ENCODE data around the gene RSL1D1. TPM values are rescaled to one million over a fixed set of nuclear protein-coding genes. Genes with fewer than 3 reads are reported as not detected.
"Not testable (repeated sequence)": the region's sequence is repeated elsewhere in the genome, so short reads cannot be mapped to it uniquely, and the experiment has no call there.

The RSL1D1 gene
- total RNA-seq, 1 donor from 2014 or later = 86.9 TPM

DNA sequence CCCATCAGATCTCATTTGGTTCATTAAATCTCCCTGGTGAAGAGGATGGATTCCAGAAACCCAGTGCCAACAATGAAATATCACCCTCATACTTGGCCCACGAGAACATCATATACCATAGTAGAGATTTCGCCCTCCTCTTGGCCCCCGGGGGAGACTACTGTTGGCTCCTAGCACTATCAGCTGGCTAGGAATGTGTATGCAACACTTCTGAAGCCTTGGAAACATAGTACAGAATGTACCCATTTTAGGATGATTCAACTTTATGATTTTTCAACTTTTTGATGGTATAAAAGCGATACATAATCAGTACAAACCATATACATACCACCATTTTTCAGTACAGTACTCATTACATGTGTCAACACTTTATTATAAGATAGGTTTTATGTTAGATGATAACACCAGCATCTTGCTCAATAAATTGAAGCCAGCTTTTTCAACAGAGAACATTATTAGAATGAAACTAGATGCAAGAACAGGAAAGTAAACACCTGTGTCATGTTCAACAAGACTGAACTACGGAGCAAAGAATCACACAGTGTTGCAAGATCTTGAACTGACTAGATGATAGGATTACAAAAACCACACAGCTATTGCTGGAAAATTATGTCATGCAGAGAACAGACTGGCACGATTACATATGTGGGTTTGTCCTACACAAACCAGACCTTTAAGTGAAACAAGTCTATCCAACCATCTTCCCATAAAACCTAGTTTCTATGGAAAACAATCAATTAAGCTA is 17.2 kb downstream of the RSL1D1 start:
- no peak for DNase-seq (ENCODE audit: low spot score)
- Mint-ChIP-seq H3K27me3 (ENCODE audit: unreplicated experiment) (peaks cover 4% of the 10 kb centered on the region), H3K27ac (ENCODE audit: unreplicated experiment) (no peak overlapping the region), H3K9me3 (ENCODE audit: unreplicated experiment) (no peaks in the 10 kb centered on the region), H3K4me1 (ENCODE audit: unreplicated experiment) (no peaks in the 10 kb centered on the region), H3K36me3 (ENCODE audit: low read depth, unreplicated experiment) (peaks cover 8% of the 10 kb centered on the region), H3K4me3 (ENCODE audit: unreplicated experiment) (no peak overlapping the region)
- TF ChIP-seq, protein P1, sequence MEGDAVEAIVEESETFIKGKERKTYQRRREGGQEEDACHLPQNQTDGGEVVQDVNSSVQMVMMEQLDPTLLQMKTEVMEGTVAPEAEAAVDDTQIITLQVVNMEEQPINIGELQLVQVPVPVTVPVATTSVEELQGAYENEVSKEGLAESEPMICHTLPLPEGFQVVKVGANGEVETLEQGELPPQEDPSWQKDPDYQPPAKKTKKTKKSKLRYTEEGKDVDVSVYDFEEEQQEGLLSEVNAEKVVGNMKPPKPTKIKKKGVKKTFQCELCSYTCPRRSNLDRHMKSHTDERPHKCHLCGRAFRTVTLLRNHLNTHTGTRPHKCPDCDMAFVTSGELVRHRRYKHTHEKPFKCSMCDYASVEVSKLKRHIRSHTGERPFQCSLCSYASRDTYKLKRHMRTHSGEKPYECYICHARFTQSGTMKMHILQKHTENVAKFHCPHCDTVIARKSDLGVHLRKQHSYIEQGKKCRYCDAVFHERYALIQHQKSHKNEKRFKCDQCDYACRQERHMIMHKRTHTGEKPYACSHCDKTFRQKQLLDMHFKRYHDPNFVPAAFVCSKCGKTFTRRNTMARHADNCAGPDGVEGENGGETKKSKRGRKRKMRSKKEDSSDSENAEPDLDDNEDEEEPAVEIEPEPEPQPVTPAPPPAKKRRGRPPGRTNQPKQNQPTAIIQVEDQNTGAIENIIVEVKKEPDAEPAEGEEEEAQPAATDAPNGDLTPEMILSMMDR (IDR thresholded peaks at IDR 0.05; ENCODE audit: unreplicated experiment) = no peak

DNA sequence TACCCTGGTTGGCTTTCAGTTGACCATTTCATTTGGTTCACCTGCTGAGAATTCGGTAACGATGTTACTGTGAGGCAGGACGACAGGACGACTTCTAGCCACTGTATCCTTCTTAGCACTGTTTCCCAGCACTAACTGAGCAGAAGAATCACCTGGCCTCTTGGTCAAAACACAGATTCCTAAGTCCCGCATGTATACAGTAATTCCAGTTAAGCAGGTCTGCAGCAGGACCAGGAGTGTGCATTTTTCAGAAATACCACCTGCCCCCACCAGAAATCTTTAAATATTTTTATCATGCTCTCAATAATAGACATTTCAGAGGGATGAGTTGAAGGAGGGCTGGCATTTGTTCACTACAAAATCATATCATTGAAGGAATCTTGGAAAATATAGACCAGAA is 22.6 kb downstream of the RSL1D1 start:
- Mint-ChIP-seq H3K27me3 (ENCODE audit: unreplicated experiment) (peaks cover 4% of the 10 kb centered on the region), H3K9me3 (ENCODE audit: unreplicated experiment) (no peaks in the 10 kb centered on the region), H3K27ac (ENCODE audit: unreplicated experiment) (no peak overlapping the region), H3K4me1 (ENCODE audit: unreplicated experiment) (no peaks in the 10 kb centered on the region), H3K36me3 (ENCODE audit: low read depth, unreplicated experiment) (no peaks in the 10 kb centered on the region), H3K4me3 (ENCODE audit: unreplicated experiment) (no peak overlapping the region)
- DNase-seq (ENCODE audit: low spot score) = no peak
- TF ChIP-seq, protein P1 (IDR thresholded peaks at IDR 0.05; ENCODE audit: unreplicated experiment) = no peak

DNA sequence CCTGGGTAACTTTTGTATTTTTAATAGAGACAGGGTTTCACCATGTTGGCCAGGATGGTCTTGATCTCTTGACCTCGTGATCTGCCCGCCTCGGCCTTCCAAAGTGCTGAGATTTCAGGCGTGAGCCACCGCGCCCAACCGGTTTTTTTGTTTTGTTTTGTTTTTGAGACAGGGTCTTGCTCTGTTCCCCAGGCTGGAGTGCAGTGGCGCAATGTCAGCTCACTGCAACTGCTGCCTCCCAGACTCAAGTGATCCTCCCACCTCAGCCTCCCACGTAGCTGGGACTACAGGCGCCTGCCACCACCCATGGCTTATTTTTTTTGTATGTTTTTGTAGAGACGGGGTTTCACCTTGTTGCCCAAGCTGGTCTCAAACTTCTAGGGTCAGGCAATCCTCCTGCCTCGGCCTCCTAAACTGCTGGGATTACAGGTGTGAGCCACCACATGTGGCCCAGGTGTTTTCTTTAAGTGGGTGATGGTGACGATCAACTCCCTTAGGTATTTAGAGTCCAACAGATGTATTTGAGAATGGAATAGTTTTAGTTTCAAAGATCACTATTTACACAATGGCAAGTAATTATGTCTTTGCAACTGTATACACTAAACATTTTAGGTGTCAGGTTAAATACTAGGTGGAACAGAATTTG is 25.7 kb downstream of the RSL1D1 start:
- DNase-seq (ENCODE audit: low spot score); H3K27me3 Mint-ChIP-seq (ENCODE audit: unreplicated experiment); H3K27ac Mint-ChIP-seq (ENCODE audit: unreplicated experiment); H3K9me3 Mint-ChIP-seq (ENCODE audit: unreplicated experiment); H3K36me3 Mint-ChIP-seq (ENCODE audit: low read depth, unreplicated experiment); H3K4me3 Mint-ChIP-seq (ENCODE audit: unreplicated experiment); H3K4me1 Mint-ChIP-seq (ENCODE audit: unreplicated experiment): not testable (repeated sequence)

DNA sequence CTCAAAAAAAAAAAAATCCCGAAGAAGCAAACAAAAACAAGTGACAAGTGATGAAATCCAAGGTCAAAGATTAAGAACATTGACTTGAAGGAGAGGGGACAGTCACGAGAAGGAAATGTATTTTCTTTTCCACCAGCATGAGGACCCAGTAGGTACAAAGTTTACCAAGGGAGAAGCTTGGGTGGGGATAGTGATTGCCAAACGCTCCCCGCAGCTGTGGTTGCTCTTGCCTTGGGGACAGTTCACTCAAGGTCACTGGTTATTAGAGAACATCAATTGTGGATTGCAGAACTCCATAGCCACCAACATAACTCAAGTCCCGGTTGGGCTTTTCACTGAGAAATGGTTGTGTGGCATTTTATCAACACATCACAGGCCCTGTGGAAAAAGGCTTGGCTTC is 27.0 kb downstream of the RSL1D1 start:
- TF ChIP-seq, protein P1 (IDR thresholded peaks at IDR 0.05; ENCODE audit: unreplicated experiment) = no peak
- DNase-seq (ENCODE audit: low spot score) = no peak
- Mint-ChIP-seq H3K4me3 (ENCODE audit: unreplicated experiment) (no peak overlapping the region), H3K27ac (ENCODE audit: unreplicated experiment) (no peak overlapping the region), H3K9me3 (ENCODE audit: unreplicated experiment) (no peaks in the 10 kb centered on the region), H3K4me1 (ENCODE audit: unreplicated experiment) (no peaks in the 10 kb centered on the region), H3K27me3 (ENCODE audit: unreplicated experiment) (no peaks in the 10 kb centered on the region), H3K36me3 (ENCODE audit: low read depth, unreplicated experiment) (no peaks in the 10 kb centered on the region)

DNA sequence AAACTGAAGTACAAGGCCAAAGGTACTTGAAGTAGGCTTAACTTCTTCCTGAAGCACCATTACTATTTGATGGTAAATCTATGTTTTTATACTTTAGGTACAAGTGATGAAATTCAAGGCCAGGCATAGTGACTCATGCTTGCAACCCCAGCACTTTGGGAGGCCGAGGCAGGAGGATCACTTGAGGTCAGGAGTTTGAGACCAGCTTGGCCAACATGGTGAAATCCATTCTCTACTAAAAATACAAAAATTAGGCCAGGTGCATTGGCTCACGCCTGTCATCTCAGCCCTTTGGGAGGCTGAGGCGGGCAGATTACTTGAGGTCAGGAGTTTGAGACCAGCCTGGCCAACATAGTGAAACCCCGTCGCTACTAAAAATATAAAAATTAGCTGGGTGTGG is 27.7 kb downstream of the RSL1D1 start:
- H3K4me3 Mint-ChIP-seq (ENCODE audit: unreplicated experiment) = not testable (repeated sequence)

DNA sequence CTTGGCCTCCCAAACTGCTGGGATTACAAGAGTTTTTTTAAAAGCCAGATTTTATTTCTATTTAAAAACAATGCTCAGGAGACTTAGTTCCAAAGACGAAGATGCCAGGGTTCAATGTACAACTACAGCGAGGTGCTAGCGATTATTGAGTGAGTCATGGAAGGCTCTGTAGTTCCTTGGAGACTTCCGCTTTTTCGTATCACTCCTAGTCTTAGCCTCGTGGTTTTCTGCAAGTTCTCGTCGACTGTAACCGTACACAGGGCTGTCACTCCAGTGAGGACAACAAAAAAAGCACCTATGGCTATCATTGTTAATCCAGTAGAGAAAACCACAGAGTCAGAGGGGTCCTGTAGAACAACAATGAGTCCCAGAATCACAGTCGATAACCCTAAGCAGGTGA is 31.5 kb downstream of the RSL1D1 start:
- no peak for DNase-seq (ENCODE audit: low spot score)
- Mint-ChIP-seq H3K36me3 (ENCODE audit: low read depth, unreplicated experiment) (no peaks in the 10 kb centered on the region), H3K27me3 (ENCODE audit: unreplicated experiment) (no peaks in the 10 kb centered on the region), H3K27ac (ENCODE audit: unreplicated experiment) (no peak overlapping the region), H3K9me3 (ENCODE audit: unreplicated experiment) (no peaks in the 10 kb centered on the region), H3K4me1 (ENCODE audit: unreplicated experiment) (no peaks in the 10 kb centered on the region), H3K4me3 (ENCODE audit: unreplicated experiment) (no peak overlapping the region)
- TF ChIP-seq, protein P1 (IDR thresholded peaks at IDR 0.05; ENCODE audit: unreplicated experiment) = no peak

More for the DNA sequence above, 27.7 kb downstream of the RSL1D1 start:
- not testable (repeated sequence) for DNase-seq (ENCODE audit: low spot score); H3K4me1 Mint-ChIP-seq (ENCODE audit: unreplicated experiment); H3K27ac Mint-ChIP-seq (ENCODE audit: unreplicated experiment); H3K36me3 Mint-ChIP-seq (ENCODE audit: low read depth, unreplicated experiment); H3K9me3 Mint-ChIP-seq (ENCODE audit: unreplicated experiment); H3K27me3 Mint-ChIP-seq (ENCODE audit: unreplicated experiment)

DNA sequence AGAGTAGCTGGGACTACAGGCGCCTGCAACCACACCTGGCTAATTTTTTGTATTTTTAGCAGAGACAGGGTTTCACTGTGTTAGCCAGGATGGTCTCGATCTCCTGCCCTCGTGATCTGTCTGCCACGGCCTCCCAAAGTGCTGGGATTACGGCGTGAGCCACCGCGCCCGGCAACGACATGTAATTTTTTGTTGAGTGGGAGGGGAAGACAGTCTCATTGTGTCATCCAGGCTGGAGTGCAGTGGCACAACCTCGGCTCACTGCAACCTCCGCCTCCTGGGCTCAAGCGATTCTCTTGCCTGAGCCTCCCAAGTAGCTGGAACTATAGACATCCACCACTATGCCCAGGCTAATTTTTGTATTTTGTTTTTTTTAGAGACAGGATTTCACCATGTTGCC is 32.4 kb downstream of the RSL1D1 start:
- not testable (repeated sequence) for H3K27ac Mint-ChIP-seq (ENCODE audit: unreplicated experiment); H3K9me3 Mint-ChIP-seq (ENCODE audit: unreplicated experiment)

More for the DNA sequence above, 32.4 kb downstream of the RSL1D1 start:
- not testable (repeated sequence) for H3K27me3 Mint-ChIP-seq (ENCODE audit: unreplicated experiment); H3K36me3 Mint-ChIP-seq (ENCODE audit: low read depth, unreplicated experiment); H3K4me1 Mint-ChIP-seq (ENCODE audit: unreplicated experiment); H3K4me3 Mint-ChIP-seq (ENCODE audit: unreplicated experiment); DNase-seq (ENCODE audit: low spot score)
